Measurements from ENCODE around the gene NTM. TPM values are rescaled to one million over a fixed set of nuclear protein-coding genes. Genes with fewer than 3 reads are reported as not detected.

Gene NTM
- total RNA-seq, 4 donors from 2014 or later = 3.6 to 11.8 (median 7.8) TPM

DNA sequence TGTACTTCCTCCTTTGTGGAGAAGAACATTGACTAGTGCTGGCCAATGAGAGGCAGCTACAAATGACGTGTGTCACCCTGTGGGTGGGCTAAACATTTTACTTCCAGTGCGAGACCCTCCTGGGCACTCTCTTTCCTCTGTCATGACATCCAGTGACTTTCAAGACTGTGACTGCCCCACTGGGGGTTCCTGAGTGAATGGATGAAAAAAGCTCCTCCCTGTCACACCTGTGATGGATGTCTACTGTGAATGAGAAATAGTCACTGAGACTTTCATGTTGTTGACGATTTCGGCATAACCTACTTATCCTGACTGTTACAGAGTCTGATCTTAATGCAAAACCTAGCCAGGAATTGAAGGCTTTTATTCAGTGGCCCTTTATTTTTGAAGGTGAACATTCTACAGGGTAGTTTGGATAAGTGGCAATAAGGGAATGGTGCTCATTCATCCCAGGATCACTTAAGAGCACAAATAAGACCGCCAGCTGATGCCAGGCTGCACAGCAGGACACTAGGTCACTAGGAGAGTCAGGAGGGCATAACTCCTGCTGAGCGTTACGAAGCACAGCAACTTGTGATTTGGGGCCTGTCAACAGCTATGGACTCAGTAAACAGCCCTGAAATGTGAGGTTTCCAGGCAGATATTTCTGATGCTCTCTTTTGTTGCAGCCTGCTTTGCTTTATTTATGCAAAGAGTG lies 636.6 kb downstream of the NTM start:
- H3K9me3 ChIP-seq = no peaks in the 10 kb centered on the region
- H3K36me3 ChIP-seq = no peaks in the 10 kb centered on the region
- TF ChIP-seq POLR2AphosphoS5 (IDR thresholded peaks at IDR 0.05) = no peak
- no peak for TF ChIP-seq EP300 (IDR thresholded peaks at IDR 0.05)
- no peak for TF ChIP-seq POLR2A (IDR thresholded peaks at IDR 0.05)
- TF ChIP-seq, protein P1, sequence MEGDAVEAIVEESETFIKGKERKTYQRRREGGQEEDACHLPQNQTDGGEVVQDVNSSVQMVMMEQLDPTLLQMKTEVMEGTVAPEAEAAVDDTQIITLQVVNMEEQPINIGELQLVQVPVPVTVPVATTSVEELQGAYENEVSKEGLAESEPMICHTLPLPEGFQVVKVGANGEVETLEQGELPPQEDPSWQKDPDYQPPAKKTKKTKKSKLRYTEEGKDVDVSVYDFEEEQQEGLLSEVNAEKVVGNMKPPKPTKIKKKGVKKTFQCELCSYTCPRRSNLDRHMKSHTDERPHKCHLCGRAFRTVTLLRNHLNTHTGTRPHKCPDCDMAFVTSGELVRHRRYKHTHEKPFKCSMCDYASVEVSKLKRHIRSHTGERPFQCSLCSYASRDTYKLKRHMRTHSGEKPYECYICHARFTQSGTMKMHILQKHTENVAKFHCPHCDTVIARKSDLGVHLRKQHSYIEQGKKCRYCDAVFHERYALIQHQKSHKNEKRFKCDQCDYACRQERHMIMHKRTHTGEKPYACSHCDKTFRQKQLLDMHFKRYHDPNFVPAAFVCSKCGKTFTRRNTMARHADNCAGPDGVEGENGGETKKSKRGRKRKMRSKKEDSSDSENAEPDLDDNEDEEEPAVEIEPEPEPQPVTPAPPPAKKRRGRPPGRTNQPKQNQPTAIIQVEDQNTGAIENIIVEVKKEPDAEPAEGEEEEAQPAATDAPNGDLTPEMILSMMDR (IDR thresholded peaks at IDR 0.05) = no peak
- no peaks in the 10 kb centered on the region for H3K4me1 ChIP-seq
- peaks cover 3% of the 10 kb centered on the region for H3K27me3 ChIP-seq
- ATAC-seq = no peak
- 60 to 84% methylated on average over 1 to 4 of the region's 7 CpGs for WGBS, 2 donors (ENCODE audit: low coverage in 1 of 2)
- H3K27ac ChIP-seq = no peak overlapping the region
- H3K4me3 ChIP-seq = no peak overlapping the region

DNA sequence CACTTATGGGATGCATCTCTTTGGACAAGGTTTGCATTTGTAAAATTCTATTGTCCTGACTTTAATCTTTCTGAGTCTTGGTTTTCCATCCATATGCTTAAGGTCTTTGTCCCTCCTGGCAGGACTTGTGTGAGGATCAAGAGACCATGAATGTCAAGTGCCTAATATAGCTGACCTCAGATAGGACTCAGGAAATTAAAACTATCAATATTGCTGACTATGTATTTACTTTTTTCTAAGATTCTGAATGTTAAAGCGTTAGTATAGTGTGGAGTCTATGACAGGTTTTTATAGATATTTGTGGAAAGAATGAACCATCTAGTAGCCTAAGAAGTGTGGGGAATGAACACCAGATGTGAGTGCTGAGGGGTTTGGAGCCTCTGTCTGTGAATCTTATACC lies 637.8 kb downstream of the NTM start:
- no peaks in the 10 kb centered on the region for H3K4me1 ChIP-seq
- no peak overlapping the region for H3K27ac ChIP-seq
- no peaks in the 10 kb centered on the region for H3K36me3 ChIP-seq
- H3K27me3 ChIP-seq = peaks cover 3% of the 10 kb centered on the region
- no peak for ATAC-seq
- 33 to 50% methylated on average over 1 of the region's 1 CpG for WGBS, 2 donors (ENCODE audit: low coverage in 1 of 2)
- no peaks in the 10 kb centered on the region for H3K9me3 ChIP-seq
- TF ChIP-seq POLR2AphosphoS5 (IDR thresholded peaks at IDR 0.05) = no peak
- TF ChIP-seq, protein P1 (IDR thresholded peaks at IDR 0.05) = no peak
- TF ChIP-seq POLR2A (IDR thresholded peaks at IDR 0.05) = no peak
- TF ChIP-seq EP300 (IDR thresholded peaks at IDR 0.05) = no peak
- no peak overlapping the region for H3K4me3 ChIP-seq

DNA sequence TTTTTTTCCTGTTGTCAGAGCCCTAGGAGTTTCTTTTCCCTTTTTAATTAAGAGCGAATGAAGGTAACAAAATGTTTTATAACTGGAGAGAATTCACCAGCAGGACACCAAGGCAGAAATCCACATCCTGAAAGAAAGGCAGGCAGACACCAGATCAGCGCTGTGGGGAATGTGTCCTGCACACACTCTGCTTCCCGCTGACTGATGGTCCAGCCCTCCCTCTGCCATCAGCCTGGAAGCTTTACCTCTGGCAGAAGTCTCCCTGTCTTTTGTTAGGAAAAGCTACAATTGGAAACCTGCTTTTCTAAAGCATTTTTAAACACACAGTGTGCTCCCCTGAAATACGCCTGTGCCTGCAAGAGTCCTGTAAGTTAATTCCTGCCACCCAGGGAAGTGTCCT lies 638.5 kb downstream of the NTM start:
- Histone ChIP-seq H3K4me1 (no peaks in the 10 kb centered on the region), H3K27me3 (peaks cover 3% of the 10 kb centered on the region), H3K4me3 (no peak overlapping the region), H3K27ac (no peak overlapping the region), H3K9me3 (no peaks in the 10 kb centered on the region), H3K36me3 (no peaks in the 10 kb centered on the region)
- 54 to 67% methylated on average over 2 to 3 of the region's 4 CpGs for WGBS, 2 donors (ENCODE audit: low coverage in 1 of 2)
- TF ChIP-seq, protein P1 (IDR thresholded peaks at IDR 0.05) = no peak
- TF ChIP-seq POLR2A (IDR thresholded peaks at IDR 0.05) (no peak), EP300 (IDR thresholded peaks at IDR 0.05) (no peak), POLR2AphosphoS5 (IDR thresholded peaks at IDR 0.05) (no peak)
- ATAC-seq = no peak

DNA sequence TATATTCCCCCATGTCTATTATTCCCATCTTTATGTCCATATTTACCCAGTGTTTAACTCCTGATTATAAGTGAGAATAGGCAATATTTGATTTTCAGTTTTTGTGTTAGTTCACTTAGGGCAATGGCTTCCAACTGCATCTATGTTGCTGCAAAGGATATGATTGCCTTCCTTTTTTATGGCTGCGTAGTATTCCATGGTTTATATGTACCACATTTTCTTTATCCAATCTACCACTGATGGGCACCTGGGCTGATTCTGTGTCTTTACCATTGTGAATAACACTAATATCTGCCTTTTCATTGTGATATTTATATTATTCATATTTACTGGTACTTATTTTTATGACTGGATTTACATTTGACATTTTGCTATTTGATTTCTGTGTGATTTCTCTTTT lies 649.6 kb downstream of the NTM start:
- H3K4me3 ChIP-seq = no peak overlapping the region
- H3K9me3 ChIP-seq = no peaks in the 10 kb centered on the region
- no peaks in the 10 kb centered on the region for H3K36me3 ChIP-seq
- no peak overlapping the region for H3K27ac ChIP-seq
- peaks cover 0 to 9% (median 0%) of the 10 kb centered on the region in 3 donors for H3K4me1 ChIP-seq
- TF ChIP-seq POLR2A (IDR thresholded peaks at IDR 0.05) = no peak
- TF ChIP-seq, protein P1 (IDR thresholded peaks at IDR 0.05) = no peak
- no peak for TF ChIP-seq POLR2AphosphoS5 (IDR thresholded peaks at IDR 0.05)
- TF ChIP-seq EP300 (IDR thresholded peaks at IDR 0.05) = no peak
- no peak for ATAC-seq
- 94 to 100% methylated on average over 1 of the region's 1 CpG for WGBS, 2 donors (ENCODE audit: low coverage in 1 of 2)
- H3K27me3 ChIP-seq = no peaks in the 10 kb centered on the region

DNA sequence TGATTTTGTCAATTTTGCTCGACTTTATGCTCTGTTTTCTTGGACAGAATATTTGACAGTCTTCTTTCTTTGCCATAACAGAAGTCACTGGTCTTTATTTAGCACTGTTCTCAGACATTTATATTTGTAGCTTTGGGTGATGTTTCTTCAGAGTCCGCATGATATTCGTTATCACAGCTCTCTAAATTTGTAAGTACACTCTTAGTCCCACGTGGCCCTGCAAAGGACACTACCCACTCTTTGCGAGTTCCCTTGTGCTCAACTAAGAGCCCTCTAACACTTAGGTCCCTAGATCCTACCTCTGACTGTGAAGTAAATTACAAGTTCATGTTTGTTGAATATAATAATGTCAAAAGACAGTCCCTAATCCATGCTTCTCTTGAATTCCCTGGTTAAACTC lies 651.9 kb downstream of the NTM start:
- no peak for TF ChIP-seq EP300 (IDR thresholded peaks at IDR 0.05)
- TF ChIP-seq, protein P1 (IDR thresholded peaks at IDR 0.05) = no peak
- no peak for TF ChIP-seq POLR2AphosphoS5 (IDR thresholded peaks at IDR 0.05)
- no peak for TF ChIP-seq POLR2A (IDR thresholded peaks at IDR 0.05)
- no peak for ATAC-seq
- no peak overlapping the region for H3K4me3 ChIP-seq
- peaks cover 0 to 9% (median 0%) of the 10 kb centered on the region in 3 donors for H3K4me1 ChIP-seq
- H3K9me3 ChIP-seq = no peaks in the 10 kb centered on the region
- H3K27me3 ChIP-seq = no peaks in the 10 kb centered on the region
- H3K36me3 ChIP-seq = no peaks in the 10 kb centered on the region
- H3K27ac ChIP-seq = no peak overlapping the region
- 81 to 100% methylated on average over 1 to 5 of the region's 5 CpGs for WGBS, 2 donors (ENCODE audit: low coverage in 1 of 2)
